ENCODE measurements around the gene ABCC4. TPM values are rescaled to one million over a fixed set of nuclear protein-coding genes. Genes with fewer than 3 reads are reported as not detected.

The ABCC4 gene
- total RNA-seq, 1 experiment from 2014 or later, result 26.3 TPM

- Histone ChIP-seq H3K27me3 (ENCODE audit: insufficient read depth, low read length) (no peaks in the 10 kb centered on the region), H3K9ac (ENCODE audit: low read length) (no peak overlapping the region), H3K36me3 (ENCODE audit: control insufficient read depth in 1 of 2, insufficient read depth in 2 of 2, low read length in 2 of 2) (no peaks in the 10 kb centered on the region), H2AFZ (ENCODE audit: low read depth, low read length, poor library complexity, severe bottlenecking) (no peak overlapping the region), H3K27ac (ENCODE audit: low read depth, low read length) (no peak overlapping the region), H3K4me3 (replicated peaks in 1 of 2; ENCODE audit: low read depth in 1 of 2, low read length in 2 of 2) (no peak overlapping the region), H3K4me2 (ENCODE audit: low read length) (0 out of 2 replicates have a peak overlapping the region, but pooled peaks have one; percentile 0), H3K4me1 (ENCODE audit: control insufficient read depth in 1 of 2, insufficient read depth in 2 of 2, low read length in 2 of 2) (peaks cover 55 to 79% of the 10 kb centered on the region in 2 experiments), H3K9me2 (ENCODE audit: insufficient read depth) (no peaks in the 10 kb centered on the region), H3K79me2 (ENCODE audit: insufficient read depth, low read length) (peaks cover 71% of the 10 kb centered on the region), H4K20me1 (ENCODE audit: insufficient read depth) (no peaks in the 10 kb centered on the region), H3K9me3 (ENCODE audit: control insufficient read depth in 1 of 2, insufficient read depth in 1 of 2, low read depth in 1 of 2, low read length in 2 of 2) (no peaks in the 10 kb centered on the region)
- no TSS peak for BruUV-seq (replicated peaks)
- intact Hi-C loops (cut with micrococcal nuclease), result loop anchor here (5.0 kb wide), 1 partner anchor 39 kb away; no protein-coding TSS in a partner anchor
- CTCF ChIA-PET, result no interaction called here
- ATAC-seq (no peak), DNase-seq (ENCODE audit: low read depth, low spot score) (no peak)
- POLR2A ChIA-PET, result no interaction called here
- no peak for TF ChIP-seq ZBTB33 (IDR thresholded peaks at IDR 0.05; ENCODE audit: extremely low read depth, insufficient replicate concordance, low read length)
- TF ChIP-seq CEBPB (IDR thresholded peaks at IDR 0.05; ENCODE audit: low read depth), result no peak
- TF ChIP-seq ZFX (IDR thresholded peaks at IDR 0.05), result no peak
- no peak for TF ChIP-seq TCF7L2 (IDR thresholded peaks at IDR 0.05; ENCODE audit: borderline replicate concordance, extremely low read depth, insufficient read depth, insufficient read length)
- no peak for TF ChIP-seq RAD21 (IDR thresholded peaks at IDR 0.05; ENCODE audit: low read depth)
- no peak for TF ChIP-seq CBX3 (IDR thresholded peaks at IDR 0.05; ENCODE audit: low read depth)
- TF ChIP-seq SP1 (IDR thresholded peaks at IDR 0.05; ENCODE audit: low read depth), result no peak
- TF ChIP-seq POLR2A (IDR thresholded peaks at IDR 0.05; ENCODE audit: borderline replicate concordance, extremely low read depth, insufficient read depth, insufficient read length), result no peak
- TF ChIP-seq REST (IDR thresholded peaks at IDR 0.05; ENCODE audit: low read depth), result no peak
- RAD21 ChIA-PET (ENCODE audit: low non-redundant PET in 1 of 2, low total read pairs in 2 of 2, uncharacterized antibody in 2 of 2, unreplicated experiment in 2 of 2), result no interaction called here
Observed at GRCh38 chr13:95258098-95258497, 43.2 kb downstream of the ABCC4 start.
